ENCODE data around the gene SAMHD1. TPM values are rescaled to one million over a fixed set of nuclear protein-coding genes. Genes with fewer than 3 reads are reported as not detected.

The SAMHD1 gene
- total and polyA plus RNA-seq, 2 donors (not counting 1 experiment from before 2014, with no cell fraction given) = 25.9 to 47.2 TPM

- Histone ChIP-seq H3K36me3 (ENCODE audit: control insufficient read depth, insufficient read depth, low read length) (no peaks in the 10 kb centered on the region), H3K27ac (ENCODE audit: insufficient read depth, low read length) (no peak overlapping the region), H3K79me2 (ENCODE audit: control insufficient read depth, insufficient read depth, low read length) (no peaks in the 10 kb centered on the region), H3K4me1 (ENCODE audit: control insufficient read depth, extremely low read depth, insufficient read depth, low read length) (peaks cover 6% of the 10 kb centered on the region), H4K20me1 (ENCODE audit: control insufficient read depth, extremely low read depth, insufficient read depth, low read length) (no peaks in the 10 kb centered on the region), H3K9ac (ENCODE audit: insufficient read depth, low read length) (no peak overlapping the region), H3K4me2 (ENCODE audit: extremely low read depth, insufficient read depth, low read length) (no peak overlapping the region), H3K4me3 (replicated peaks in 1 of 4; ENCODE audit: control extremely low read depth in 1 of 4, insufficient read depth in 1 of 4, low read depth in 3 of 4, low read length in 4 of 4) (no peak overlapping the region), H3K27me3 (ENCODE audit: control insufficient read depth, insufficient read depth, low read length) (no peaks in the 10 kb centered on the region), H3K9me3 (ENCODE audit: control insufficient read depth, insufficient read depth, low read depth, low read length) (no peaks in the 10 kb centered on the region), H2AFZ (ENCODE audit: low read length) (no peak overlapping the region)
- DNase-seq (ENCODE audit: low read depth in 2 of 2) = no peak
- TF ChIP-seq CTCF (conservative IDR thresholded peaks at IDR 0.05 in 1 of 2, IDR thresholded peaks at IDR 0.05 in 1 of 2; ENCODE audit: low read depth in 1 of 2, low read length in 2 of 2) (no peak), EZH2 (IDR thresholded peaks at IDR 0.05; ENCODE audit: low read length, missing control alignments) (no peak)
Observed at GRCh38 chr20:36891211-36891610, 60.3 kb downstream of the SAMHD1 start.

- H3K9me3 ChIP-seq (ENCODE audit: control insufficient read depth, insufficient read depth, low read depth, low read length) = no peaks in the 10 kb centered on the region
- no peak overlapping the region for H3K4me3 ChIP-seq (replicated peaks in 1 of 4; ENCODE audit: control extremely low read depth in 1 of 4, insufficient read depth in 1 of 4, low read depth in 3 of 4, low read length in 4 of 4)
- no peaks in the 10 kb centered on the region for H3K36me3 ChIP-seq (ENCODE audit: control insufficient read depth, insufficient read depth, low read length)
- DNase-seq (ENCODE audit: low read depth in 2 of 2) = no peak
- H3K9ac ChIP-seq (ENCODE audit: insufficient read depth, low read length) = no peak overlapping the region
- H3K4me2 ChIP-seq (ENCODE audit: extremely low read depth, insufficient read depth, low read length) = no peak overlapping the region
- H3K27me3 ChIP-seq (ENCODE audit: control insufficient read depth, insufficient read depth, low read length) = no peaks in the 10 kb centered on the region
- H3K79me2 ChIP-seq (ENCODE audit: control insufficient read depth, insufficient read depth, low read length) = no peaks in the 10 kb centered on the region
- no peaks in the 10 kb centered on the region for H4K20me1 ChIP-seq (ENCODE audit: control insufficient read depth, extremely low read depth, insufficient read depth, low read length)
- peaks cover 6% of the 10 kb centered on the region for H3K4me1 ChIP-seq (ENCODE audit: control insufficient read depth, extremely low read depth, insufficient read depth, low read length)
- H2AFZ ChIP-seq (ENCODE audit: low read length) = no peak overlapping the region
- TF ChIP-seq CTCF (conservative IDR thresholded peaks at IDR 0.05 in 1 of 2, IDR thresholded peaks at IDR 0.05 in 1 of 2; ENCODE audit: low read depth in 1 of 2, low read length in 2 of 2) (no peak), EZH2 (IDR thresholded peaks at IDR 0.05; ENCODE audit: low read length, missing control alignments) (no peak)
- no peak overlapping the region for H3K27ac ChIP-seq (ENCODE audit: insufficient read depth, low read length)
Observed at GRCh38 chr20:36890586-36890985, 60.9 kb downstream of the SAMHD1 start.

- no peaks in the 10 kb centered on the region for H3K79me2 ChIP-seq (ENCODE audit: control insufficient read depth, insufficient read depth, low read length)
- H3K9ac ChIP-seq (ENCODE audit: insufficient read depth, low read length) = no peak overlapping the region
- no peak overlapping the region for H3K4me3 ChIP-seq (replicated peaks in 1 of 4; ENCODE audit: control extremely low read depth in 1 of 4, insufficient read depth in 1 of 4, low read depth in 3 of 4, low read length in 4 of 4)
- H4K20me1 ChIP-seq (ENCODE audit: control insufficient read depth, extremely low read depth, insufficient read depth, low read length) = no peaks in the 10 kb centered on the region
- H3K27me3 ChIP-seq (ENCODE audit: control insufficient read depth, insufficient read depth, low read length) = no peaks in the 10 kb centered on the region
- TF ChIP-seq EZH2 (IDR thresholded peaks at IDR 0.05; ENCODE audit: low read length, missing control alignments) (no peak), CTCF (conservative IDR thresholded peaks at IDR 0.05 in 1 of 2, IDR thresholded peaks at IDR 0.05 in 1 of 2; ENCODE audit: low read depth in 1 of 2, low read length in 2 of 2) (no peak)
- H3K27ac ChIP-seq (ENCODE audit: insufficient read depth, low read length) = no peak overlapping the region
- no peak for DNase-seq (ENCODE audit: low read depth in 2 of 2)
- no peaks in the 10 kb centered on the region for H3K36me3 ChIP-seq (ENCODE audit: control insufficient read depth, insufficient read depth, low read length)
- peaks cover 6% of the 10 kb centered on the region for H3K4me1 ChIP-seq (ENCODE audit: control insufficient read depth, extremely low read depth, insufficient read depth, low read length)
- H3K4me2 ChIP-seq (ENCODE audit: extremely low read depth, insufficient read depth, low read length) = no peak overlapping the region
- H3K9me3 ChIP-seq (ENCODE audit: control insufficient read depth, insufficient read depth, low read depth, low read length) = no peaks in the 10 kb centered on the region
- H2AFZ ChIP-seq (ENCODE audit: low read length) = no peak overlapping the region
Observed at GRCh38 chr20:36888880-36889516, 62.5 kb downstream of the SAMHD1 start.

All from fibroblast of lung (primary cell).